ENCODE data around the gene CRB3. TPM values are rescaled to one million over a fixed set of nuclear protein-coding genes. Genes with fewer than 3 reads are reported as not detected.

CRB3 gene
- total and polyA plus RNA-seq, 2 donors (not counting 3 experiments of a cell fraction or from before 2014, with no cell fraction given) = not detected

- ChIA-PET CTCF (no interaction called here), POLR2A (no interaction called here)
- Histone ChIP-seq H3K4me1 (ENCODE audit: control insufficient read depth, extremely low read depth, insufficient read depth, low read length) (no peaks in the 10 kb centered on the region), H3K79me2 (ENCODE audit: control insufficient read depth, insufficient read depth, low read length) (no peaks in the 10 kb centered on the region), H3K9ac (replicated peaks; ENCODE audit: extremely low read depth, insufficient read depth, low read length) (no peak overlapping the region), H3K9me1 (replicated peaks; ENCODE audit: control insufficient read depth, extremely low read depth, insufficient read depth, low read length) (no peaks in the 10 kb centered on the region), H3K27me3 (ENCODE audit: control insufficient read depth in 2 of 2, insufficient read depth in 2 of 2, low read length in 2 of 2) (peaks cover 2 to 4% of the 10 kb centered on the region in 2 experiments), H3K9me3 (replicated peaks; ENCODE audit: control insufficient read depth, insufficient read depth, low read length) (no peaks in the 10 kb centered on the region), H3K4me2 (ENCODE audit: insufficient read depth, low read length) (no peak overlapping the region), H2AFZ (ENCODE audit: low read depth, low read length) (no peak overlapping the region), H3K4me3 (replicated peaks in 1 of 3; ENCODE audit: insufficient read depth in 1 of 3, low read depth in 1 of 3, low read length in 3 of 3) (no peak overlapping the region), H3K27ac (ENCODE audit: insufficient read depth, low read depth, low read length) (no peak overlapping the region), H3K36me3 (ENCODE audit: control insufficient read depth in 2 of 2, extremely low read depth in 1 of 2, insufficient read depth in 2 of 2, low read length in 2 of 2) (no peaks in the 10 kb centered on the region), H4K20me1 (replicated peaks; ENCODE audit: control insufficient read depth, extremely low read depth, insufficient read depth, low read length) (no peaks in the 10 kb centered on the region)
- no peak for FAIRE-seq
- BruUV-seq (replicated peaks) = no TSS peak
- no peak for TF ChIP-seq JUN (IDR thresholded peaks at IDR 0.05; ENCODE audit: borderline replicate concordance, insufficient read depth, insufficient read length, low read depth)
- TF ChIP-seq MYC (IDR thresholded peaks at IDR 0.05; ENCODE audit: low read depth, low read length) = no peak
- no peak for TF ChIP-seq POLR2AphosphoS5 (IDR thresholded peaks at IDR 0.05; ENCODE audit: insufficient read depth, low read depth, low read length)
- no peak for TF ChIP-seq EZH2 (IDR thresholded peaks at IDR 0.05; ENCODE audit: borderline replicate concordance, low read depth, low read length, severe bottlenecking)
- no peak for TF ChIP-seq GATA2 (IDR thresholded peaks at IDR 0.05; ENCODE audit: insufficient read depth, insufficient read length, low read depth, low read length)
- no peak for TF ChIP-seq POLR2A (IDR thresholded peaks at IDR 0.05; ENCODE audit: low read depth, low read length)
- TF ChIP-seq FOS (IDR thresholded peaks at IDR 0.05; ENCODE audit: borderline replicate concordance, insufficient read depth, low read length) = no peak
- no peak for TF ChIP-seq MAX (IDR thresholded peaks at IDR 0.05; ENCODE audit: insufficient read depth, insufficient read length)
- TF ChIP-seq CTCF (IDR thresholded peaks at IDR 0.05; ENCODE audit: extremely low read depth in 1 of 2, insufficient read depth in 1 of 2, low read depth in 1 of 2, low read length in 2 of 2) = no peak
- intact Hi-C loops (cut with micrococcal nuclease) (no loop called here), dilution Hi-C loops (cut with MboI; ENCODE audit: extremely low pct_ligation_motif_present, low sequenced_read_pairs) (no loop called here)
- DNase-seq (ENCODE audit: low read depth, low spot score) = no peak
These were observed 6.1 kb downstream of the CRB3 start for GRCh38 chr19:6470173-6470572.

Data from endothelial cell of umbilical vein (primary cell).